ENCODE results near the gene RPL23. TPM values are rescaled to one million over a fixed set of nuclear protein-coding genes. Genes with fewer than 3 reads are reported as not detected.
A peak's percentile ranks its signal among the peaks of the same experiment; 100 is the strongest.

The RPL23 gene
- total RNA-seq, 1 donor from 2014 or later, result 1,395 TPM

DNA sequence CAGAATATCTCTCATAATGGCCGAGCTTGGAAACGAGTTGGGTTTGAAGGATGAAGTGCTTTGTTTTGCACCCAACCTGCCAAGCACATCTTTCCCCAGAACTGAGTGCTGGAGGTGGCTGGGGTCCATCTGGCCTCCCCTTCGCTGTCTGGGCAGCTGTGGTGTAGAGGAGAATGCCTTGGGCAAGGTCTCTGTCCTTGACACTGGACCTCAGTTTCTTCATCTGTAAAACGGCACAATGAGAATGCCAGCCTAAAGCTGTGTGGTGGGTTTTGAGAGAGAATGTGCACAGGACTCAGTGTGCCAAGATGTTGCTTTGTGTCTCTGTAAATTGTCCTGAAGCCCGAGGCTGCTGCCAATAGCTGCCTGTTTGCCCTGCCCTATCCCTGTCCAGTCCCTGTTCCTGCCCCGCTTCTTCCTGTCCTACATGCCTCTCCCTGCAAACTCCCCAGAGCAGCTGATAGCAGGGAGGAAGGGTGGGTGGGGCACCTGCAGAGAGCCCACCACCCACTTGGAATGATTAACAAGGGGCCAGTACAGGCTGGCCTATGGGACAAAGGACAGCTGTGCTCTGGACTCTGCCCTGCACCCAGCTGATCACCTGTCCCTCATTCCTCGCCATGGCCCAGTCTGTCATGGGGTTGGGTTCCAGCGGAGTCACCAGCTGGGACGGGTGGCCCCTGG lies 31.7 kb upstream of the RPL23 start:
- no peak for DNase-seq (ENCODE audit: low spot score)

DNA sequence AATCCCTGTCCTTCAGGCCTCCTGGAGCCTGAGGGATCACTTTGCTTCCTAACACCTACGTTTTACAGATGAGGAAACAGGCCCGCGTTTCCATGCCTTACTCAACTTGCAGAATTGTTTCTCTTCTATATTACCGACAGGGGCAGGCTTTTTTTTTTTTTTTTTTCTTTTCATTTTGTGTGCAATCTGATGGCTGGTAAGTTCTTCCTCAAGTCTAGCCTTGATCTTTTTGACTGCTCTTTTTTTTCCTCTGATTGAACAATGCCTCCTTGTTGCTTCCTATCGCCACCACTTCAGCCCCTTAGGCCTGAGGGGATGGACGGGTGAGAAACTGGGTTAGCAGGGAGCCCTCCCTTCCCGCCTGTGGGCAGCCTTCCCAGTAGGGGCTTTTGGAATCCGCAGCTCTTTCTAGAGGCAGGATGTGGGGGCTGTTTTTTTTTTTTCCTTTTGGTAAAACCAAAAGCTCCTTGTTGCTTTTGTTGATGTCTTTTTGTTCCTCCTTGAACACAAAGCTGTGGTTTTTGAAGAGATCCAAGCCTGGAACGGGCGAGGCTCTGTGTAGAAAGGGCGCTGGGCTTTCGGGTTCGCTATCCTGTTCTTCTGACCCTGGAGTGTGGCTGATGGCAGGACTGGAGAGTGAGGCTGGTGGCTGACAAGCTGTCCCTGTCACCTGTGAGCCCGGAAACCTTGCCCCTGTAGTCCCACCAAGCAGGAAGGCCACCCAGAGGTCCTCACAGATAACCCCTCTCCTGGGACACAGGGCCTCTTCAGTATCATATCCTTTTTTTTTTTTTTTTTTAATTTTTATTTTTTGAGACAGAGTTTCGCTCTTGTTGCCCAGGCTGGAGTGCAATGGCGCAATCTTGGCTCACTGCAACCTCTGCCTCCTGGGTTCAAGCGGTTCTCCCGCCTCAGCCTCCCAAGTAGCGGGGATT lies 30.3 kb upstream of the RPL23 start:
- no peak for DNase-seq (ENCODE audit: low spot score)

DNA sequence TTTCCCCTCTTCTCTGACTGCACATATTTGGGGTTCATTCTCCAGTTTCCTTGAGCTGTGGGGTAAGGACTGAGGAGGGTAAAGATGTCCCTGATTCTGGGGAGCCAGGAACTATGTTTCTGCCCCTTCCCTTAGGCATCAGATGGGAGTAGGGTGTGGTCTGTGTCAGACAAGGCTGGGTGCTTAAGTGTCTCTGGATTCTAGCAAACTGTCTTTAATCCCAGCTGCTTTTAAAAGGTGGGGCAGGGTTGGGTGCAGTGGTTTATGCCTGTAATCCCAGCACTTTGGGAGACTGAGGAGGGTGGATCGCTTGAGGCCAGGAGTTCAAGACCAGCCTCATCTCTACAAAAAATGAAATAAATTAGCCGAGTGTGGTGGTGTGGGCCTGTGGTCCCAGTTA lies 29.3 kb upstream of the RPL23 start:
- no peak for DNase-seq (ENCODE audit: low spot score)

- no peak for DNase-seq (ENCODE audit: low spot score)
Measured at GRCh38 chr17:38881600-38882191, 28.2 kb upstream of the RPL23 start.

GRCh38 chr17:38879878-38880665 lies 26.6 kb upstream of the RPL23 start:
- DNase-seq (ENCODE audit: low spot score), result no peak

GRCh38 chr17:38877130-38877851 lies 23.8 kb upstream of the RPL23 start:
- no peak for DNase-seq (ENCODE audit: low spot score)

GRCh38 chr17:38875477-38876075 lies 22.1 kb upstream of the RPL23 start:
- DNase-seq (ENCODE audit: low spot score), result no peak

DNA sequence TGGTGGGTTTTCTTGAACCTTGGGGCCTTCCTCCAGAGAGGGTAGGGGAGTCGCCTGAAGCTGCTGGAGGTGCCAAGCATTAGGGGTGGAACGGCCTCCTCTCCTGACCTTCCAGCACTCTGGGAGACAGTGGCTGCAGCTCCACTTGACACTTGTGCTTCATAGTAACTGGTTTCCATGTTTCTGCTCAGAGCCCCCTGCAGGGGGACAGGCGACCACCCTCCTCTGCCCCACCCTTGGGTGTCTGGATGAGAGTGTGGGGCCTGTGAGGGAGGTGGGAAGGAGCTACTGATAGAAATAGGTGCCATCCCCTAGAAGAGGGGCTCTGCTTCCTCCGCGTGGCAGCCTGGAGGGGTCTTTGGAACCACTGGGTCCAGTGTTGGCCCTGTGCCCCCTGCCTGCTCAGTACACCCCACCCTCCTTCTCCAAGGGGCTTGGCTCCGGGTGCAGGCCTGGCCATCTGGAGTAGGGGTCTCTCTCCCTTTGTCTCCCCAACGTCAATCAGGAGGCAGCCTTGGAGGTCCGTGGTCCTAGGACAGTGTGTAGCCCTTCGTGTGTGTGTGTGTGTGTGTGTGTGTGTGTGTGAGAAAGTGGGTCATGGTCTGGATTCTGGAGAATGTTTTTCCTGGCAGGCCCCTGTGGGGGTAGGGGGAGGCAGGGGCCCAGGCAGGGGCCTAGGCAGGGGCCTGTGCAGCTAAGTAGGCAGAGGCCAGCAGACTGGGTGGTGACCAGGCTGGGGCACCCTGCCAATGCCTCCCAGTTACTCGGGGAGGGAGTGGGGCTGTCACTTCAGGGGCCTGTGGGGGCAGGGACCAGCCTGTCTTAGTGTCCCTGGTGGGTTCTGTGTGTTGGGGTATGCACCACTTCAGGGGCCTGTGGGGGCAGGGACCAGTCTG lies 21.2 kb upstream of the RPL23 start:
- no peak for DNase-seq (ENCODE audit: low spot score)

GRCh38 chr17:38873640-38874380 lies 20.3 kb upstream of the RPL23 start:
- no peak for DNase-seq (ENCODE audit: low spot score)

- DNase-seq (ENCODE audit: low spot score), result no peak
Measured at GRCh38 chr17:38872671-38873385, 19.3 kb upstream of the RPL23 start.

DNA sequence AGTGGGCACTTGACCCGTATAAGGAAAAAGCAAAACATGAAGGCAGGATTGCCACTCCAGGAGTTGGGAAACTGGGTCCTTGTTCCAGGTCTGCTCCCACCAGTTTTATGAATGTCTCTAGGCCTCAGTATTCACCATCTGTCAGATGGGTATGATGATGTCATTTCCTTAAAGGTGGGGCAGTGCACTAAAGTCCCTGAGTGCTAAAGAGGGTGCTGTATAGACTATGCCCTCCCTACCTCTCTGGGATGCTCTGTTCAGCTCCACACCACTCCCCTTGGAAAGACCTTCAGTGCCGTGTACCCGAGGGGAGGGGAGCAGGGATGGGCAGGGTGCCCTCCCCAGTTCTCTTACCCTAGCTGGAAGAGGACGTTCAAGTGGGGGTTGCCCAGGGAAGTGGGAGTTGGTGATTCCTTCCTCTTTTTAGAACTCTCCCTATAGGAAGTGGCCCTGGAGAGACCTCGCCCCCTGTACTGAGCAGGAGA lies 18.5 kb upstream of the RPL23 start:
- DNase-seq (ENCODE audit: low spot score), result no peak

GRCh38 chr17:38871247-38872015 lies 17.9 kb upstream of the RPL23 start:
- DNase-seq (ENCODE audit: low spot score), result no peak

DNA sequence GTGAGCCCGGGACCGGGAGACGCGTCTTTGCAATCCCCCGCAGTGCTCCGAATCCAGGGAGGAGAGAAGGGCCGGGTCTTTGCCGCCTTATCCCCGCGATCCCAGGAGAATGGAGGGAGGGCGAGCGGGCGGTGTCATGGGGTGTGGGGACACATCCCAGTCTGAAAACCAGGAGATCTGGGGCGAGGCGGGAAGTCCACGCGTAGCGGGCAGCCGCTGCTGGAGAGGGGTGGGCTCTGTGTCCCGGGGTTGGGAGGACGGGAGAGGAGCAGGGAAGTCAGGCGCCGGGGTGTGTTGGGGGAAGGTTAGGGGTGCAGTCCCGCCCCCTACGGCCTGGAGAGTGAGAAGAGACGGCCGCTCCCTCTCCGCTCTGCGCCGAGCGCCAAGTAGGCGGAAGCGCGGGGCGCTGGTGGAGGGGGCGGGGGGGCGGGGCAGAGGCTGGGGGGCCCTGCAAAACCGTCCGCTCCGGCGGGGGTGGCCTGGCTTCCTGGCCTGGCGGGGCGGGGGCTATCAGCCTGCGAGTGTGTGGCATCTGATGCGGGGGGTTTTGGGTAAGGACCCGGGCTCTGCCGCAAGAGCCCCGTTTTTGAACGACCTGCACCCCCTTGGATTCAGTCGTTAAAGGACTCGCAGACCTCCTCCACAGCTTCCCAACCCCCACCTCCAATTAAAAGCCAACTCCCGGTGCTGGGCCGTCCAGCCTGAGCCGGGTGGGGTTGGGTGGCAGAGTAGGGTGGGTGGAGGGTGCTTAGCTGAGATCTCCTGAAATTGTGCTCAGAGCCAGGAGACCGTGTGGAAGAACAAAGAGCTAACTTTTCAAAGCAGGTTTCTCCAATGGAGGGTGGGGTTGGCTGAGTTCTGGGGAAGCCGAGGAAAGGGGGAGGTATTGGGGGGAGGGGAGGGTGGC lies 17.0 kb upstream of the RPL23 start:
- DNase-seq (ENCODE audit: low spot score), result peak; percentile 92

- DNase-seq (ENCODE audit: low spot score), result peak; percentile 97
Measured at GRCh38 chr17:38869526-38870258, 16.2 kb upstream of the RPL23 start, which contains the start of gene LASP1. Gene LASP1 (plus strand): TSS chr17:38870058. CDS start chr17:38870190, 132 bp downstream.

All from mesenteric fat pad (tissue), 1 donor.